Progenitor cell of endocrine pancreas (in vitro differentiated cells): ENCODE data around the gene PLAC9. TPM values are rescaled to one million over a fixed set of nuclear protein-coding genes. Genes with fewer than 3 reads are reported as not detected.

ENCODE experiments used
- DNase-seq: peaks from one replicate; pipeline ENCODE4 v3.0.0; 2021; ENCODE audit warnings: low spot score; ENCODE audit not compliant: unreplicated experiment
- H3K27ac Mint-ChIP-seq: 2 replicates; pipeline ENCODE4 v1.8.0; 2021; ENCODE audit warnings: mild to moderate bottlenecking, moderate library complexity, mixed read lengths
- H3K27me3 Mint-ChIP-seq: 2 replicates; pipeline ENCODE4 v1.8.0; 2021; ENCODE audit warnings: mixed read lengths
- H3K36me3 Mint-ChIP-seq: 2 replicates; pipeline ENCODE4 v1.8.0; 2022; ENCODE audit warnings: mixed read lengths; ENCODE audit not compliant: insufficient read depth
- H3K4me1 Mint-ChIP-seq: 2 replicates; pipeline ENCODE4 v1.8.0; 2021; ENCODE audit warnings: low read depth, mixed read lengths
- H3K4me3 Mint-ChIP-seq: 2 replicates; pipeline ENCODE4 v1.8.0; 2021; ENCODE audit warnings: low read depth, mild to moderate bottlenecking, moderate library complexity, mixed read lengths
- H3K9me3 Mint-ChIP-seq: 2 replicates; pipeline ENCODE4 v1.8.0; 2021; ENCODE audit warnings: low read depth, mixed read lengths
- CTCF ChIP-seq: fragments of 200-600 bp; sonication (generic); IDR thresholded peaks from one replicate; pipeline ENCODE4 v1.5.0; 2021; ENCODE audit warnings: antibody characterized with exemption, mild to moderate bottlenecking; ENCODE audit not compliant: unreplicated experiment
- total RNA-seq: library from RNA; stranded (reverse); gene quantifications from 2 replicates; pipeline ENCODE4 v1.2.1, GENCODE V29; 2021

The PLAC9 gene
- total RNA-seq, 1 donor from 2014 or later, result 0.79 TPM

GRCh38 chr10:80186364-80187012, 54.0 kb downstream of the PLAC9 start:
- DNase-seq, result no peak
- no peak overlapping the region for H3K27ac Mint-ChIP-seq
- TF ChIP-seq CTCF, result no peak
- H3K36me3 Mint-ChIP-seq, result peaks cover 5% of the 10 kb centered on the region
- H3K27me3 Mint-ChIP-seq, result no peaks in the 10 kb centered on the region
- H3K4me1 Mint-ChIP-seq, result peaks cover 6% of the 10 kb centered on the region
- H3K9me3 Mint-ChIP-seq, result no peaks in the 10 kb centered on the region
- no peak overlapping the region for H3K4me3 Mint-ChIP-seq

GRCh38 chr10:80187060-80187459, 54.5 kb downstream of the PLAC9 start:
- peaks cover under 1% of the 10 kb centered on the region for H3K9me3 Mint-ChIP-seq
- H3K4me1 Mint-ChIP-seq, result peaks cover 6% of the 10 kb centered on the region
- DNase-seq, result no peak
- peak overlapping the region; percentile 80 for H3K27ac Mint-ChIP-seq
- no peak overlapping the region for H3K4me3 Mint-ChIP-seq
- no peaks in the 10 kb centered on the region for H3K27me3 Mint-ChIP-seq
- TF ChIP-seq CTCF, result no peak
- H3K36me3 Mint-ChIP-seq, result peaks cover 5% of the 10 kb centered on the region

GRCh38 chr10:80187465-80188409, 55.2 kb downstream of the PLAC9 start:
- peaks cover 6% of the 10 kb centered on the region for H3K4me1 Mint-ChIP-seq
- no peaks in the 10 kb centered on the region for H3K27me3 Mint-ChIP-seq
- no peak overlapping the region for H3K4me3 Mint-ChIP-seq
- H3K36me3 Mint-ChIP-seq, result peaks cover 9% of the 10 kb centered on the region
- no peak for TF ChIP-seq CTCF
- DNase-seq, result no peak
- H3K9me3 Mint-ChIP-seq, result peaks cover 5% of the 10 kb centered on the region
- H3K27ac Mint-ChIP-seq, result peak overlapping the region; percentile 80

GRCh38 chr10:80188713-80189112, 56.2 kb downstream of the PLAC9 start:
- H3K27ac Mint-ChIP-seq, result no peak overlapping the region

More at GRCh38 chr10:80188713-80189112, 56.2 kb downstream of the PLAC9 start:
- Mint-ChIP-seq H3K4me1 (peaks cover 6% of the 10 kb centered on the region), H3K4me3 (no peak overlapping the region), H3K9me3 (peaks cover 5% of the 10 kb centered on the region), H3K36me3 (peaks cover 11% of the 10 kb centered on the region), H3K27me3 (no peaks in the 10 kb centered on the region)
- no peak for TF ChIP-seq CTCF
- no peak for DNase-seq
